HEK293 (cell line): ENCODE results near the gene GJC1.

ENCODE experiments used
- BCL11B ChIP-seq: fragments of 450-650 bp; formaldehyde crosslinking; IDR thresholded peaks from 2 replicates; pipeline ENCODE4 v1.5.1; 2016; ENCODE audit warnings: low read depth, missing biosample characterization, missing genetic modification characterization
- GLIS1 ChIP-seq: fragments of 450-650 bp; formaldehyde crosslinking; IDR thresholded peaks from 2 replicates; pipeline ENCODE4 v1.5.1; 2016; ENCODE audit warnings: missing biosample characterization, missing genetic modification characterization
- GLIS2 ChIP-seq: fragments of 450-650 bp; formaldehyde crosslinking; IDR thresholded peaks from 2 replicates; pipeline ENCODE4 v1.5.1; 2016; ENCODE audit warnings: missing biosample characterization, missing genetic modification characterization
- HOXC10 ChIP-seq: sonication (generic); formaldehyde crosslinking; IDR thresholded peaks from 2 replicates; pipeline ENCODE4 v1.8.1; 2023; ENCODE audit warnings: mild to moderate bottlenecking, missing genetic modification reagents
- KLF10 ChIP-seq: fragments of 450-650 bp; IDR thresholded peaks from 2 replicates; pipeline ENCODE4 v1.5.1; 2018; ENCODE audit warnings: missing biosample characterization, mild to moderate bottlenecking, missing genetic modification characterization
- OVOL3 ChIP-seq: fragments of 450-650 bp; formaldehyde crosslinking; IDR thresholded peaks from 2 replicates; pipeline ENCODE4 v1.5.1; 2016; ENCODE audit warnings: missing biosample characterization, missing genetic modification characterization
- SCRT2 ChIP-seq: fragments of 450-650 bp; formaldehyde crosslinking; IDR thresholded peaks from 2 replicates; pipeline ENCODE4 v1.5.1; 2016; ENCODE audit warnings: missing biosample characterization, missing genetic modification characterization
- SP2 ChIP-seq: fragments of 450-650 bp; formaldehyde crosslinking; IDR thresholded peaks from 2 replicates; pipeline ENCODE4 v1.5.1; 2016; ENCODE audit warnings: missing biosample characterization, missing genetic modification characterization
- YY2 ChIP-seq: fragments of 450-650 bp; formaldehyde crosslinking; IDR thresholded peaks from 2 replicates; pipeline ENCODE4 v1.5.1; 2016; ENCODE audit warnings: missing biosample characterization, missing genetic modification characterization
- ZBTB48 ChIP-seq: fragments of 450-650 bp; formaldehyde crosslinking; IDR thresholded peaks from 2 replicates; pipeline ENCODE4 v1.5.1; 2016; ENCODE audit warnings: missing biosample characterization, missing genetic modification characterization
- ZBTB7A ChIP-seq: fragments of 450-650 bp; formaldehyde crosslinking; IDR thresholded peaks from 2 replicates; pipeline ENCODE4 v1.5.1; 2016; ENCODE audit warnings: low read depth, missing biosample characterization, missing genetic modification characterization
- ZNF112 ChIP-seq: fragments of 450-650 bp; formaldehyde crosslinking; IDR thresholded peaks from 2 replicates; pipeline ENCODE4 v1.5.0; 2017; ENCODE audit warnings: missing biosample characterization, missing genetic modification characterization
- ZNF121 ChIP-seq: fragments of 450-650 bp; formaldehyde crosslinking; IDR thresholded peaks from 2 replicates; pipeline ENCODE4 v1.5.1; 2016; ENCODE audit warnings: missing biosample characterization, missing genetic modification characterization
- ZNF169 ChIP-seq: fragments of 450-650 bp; formaldehyde crosslinking; IDR thresholded peaks from 2 replicates; pipeline ENCODE4 v1.5.1; 2016; ENCODE audit warnings: missing biosample characterization, missing genetic modification characterization
- ZNF211 ChIP-seq: fragments of 450-650 bp; formaldehyde crosslinking; IDR thresholded peaks from 2 replicates; pipeline ENCODE4 v1.5.1; 2016; ENCODE audit warnings: low read depth, missing biosample characterization, missing genetic modification characterization
- ZNF23 ChIP-seq: fragments of 450-650 bp; formaldehyde crosslinking; IDR thresholded peaks from 2 replicates; pipeline ENCODE4 v1.5.1; 2016; ENCODE audit warnings: missing biosample characterization, missing genetic modification characterization, borderline replicate concordance
- ZNF239 ChIP-seq: fragments of 450-650 bp; formaldehyde crosslinking; IDR thresholded peaks from 2 replicates; pipeline ENCODE4 v1.5.1; 2016; ENCODE audit warnings: missing biosample characterization, missing genetic modification characterization
- ZNF248 ChIP-seq: fragments of 450-650 bp; formaldehyde crosslinking; IDR thresholded peaks from 2 replicates; pipeline ENCODE4 v1.5.1; 2017; ENCODE audit warnings: missing biosample characterization, missing genetic modification characterization
- ZNF366 ChIP-seq: fragments of 450-650 bp; formaldehyde crosslinking; conservative IDR thresholded peaks from 2 replicates; pipeline ENCODE4 v1.5.1; 2016; ENCODE audit warnings: missing biosample characterization, missing genetic modification characterization
- ZNF391 ChIP-seq: fragments of 450-650 bp; formaldehyde crosslinking; IDR thresholded peaks from 2 replicates; pipeline ENCODE4 v1.5.1; 2016; ENCODE audit warnings: low read depth, missing biosample characterization, missing genetic modification characterization, borderline replicate concordance
- ZNF394 ChIP-seq: fragments of 450-650 bp; formaldehyde crosslinking; IDR thresholded peaks from 2 replicates; pipeline ENCODE4 v1.5.1; 2016; ENCODE audit warnings: missing biosample characterization, missing genetic modification characterization, mild to moderate bottlenecking, moderate library complexity, borderline replicate concordance
- ZNF433 ChIP-seq: fragments of 450-650 bp; formaldehyde crosslinking; IDR thresholded peaks from 2 replicates; pipeline ENCODE4 v1.5.1; 2016; ENCODE audit warnings: missing biosample characterization, missing genetic modification characterization, low read depth
- ZNF449 ChIP-seq: fragments of 450-650 bp; formaldehyde crosslinking; IDR thresholded peaks from 2 replicates; pipeline ENCODE4 v1.5.1; 2017; ENCODE audit warnings: missing biosample characterization, mild to moderate bottlenecking, missing genetic modification characterization, moderate library complexity
- ZNF510 ChIP-seq: fragments of 450-650 bp; formaldehyde crosslinking; IDR thresholded peaks from 2 replicates; pipeline ENCODE4 v1.5.1; 2018; ENCODE audit warnings: mild to moderate bottlenecking, missing genetic modification characterization, missing biosample characterization; ENCODE audit not compliant: insufficient replicate concordance
- ZNF513 ChIP-seq: fragments of 450-650 bp; IDR thresholded peaks from 2 replicates; pipeline ENCODE4 v1.5.1; 2018; ENCODE audit warnings: missing biosample characterization, missing genetic modification characterization
- ZNF621 ChIP-seq: fragments of 450-650 bp; formaldehyde crosslinking; IDR thresholded peaks from 2 replicates; pipeline ENCODE4 v1.5.1; 2017; ENCODE audit warnings: missing biosample characterization, missing genetic modification characterization
- ZNF639 ChIP-seq: fragments of 450-650 bp; formaldehyde crosslinking; IDR thresholded peaks from 2 replicates; pipeline ENCODE4 v1.5.1; 2016; ENCODE audit warnings: missing biosample characterization, missing genetic modification characterization
- ZNF670 ChIP-seq: fragments of 450-650 bp; formaldehyde crosslinking; IDR thresholded peaks from 2 replicates; pipeline ENCODE4 v1.5.1; 2016; ENCODE audit warnings: missing biosample characterization, missing genetic modification characterization, low read depth
- ZNF707 ChIP-seq: fragments of 450-650 bp; formaldehyde crosslinking; IDR thresholded peaks from 2 replicates; pipeline ENCODE4 v1.5.1; 2016; ENCODE audit warnings: missing biosample characterization, missing genetic modification characterization
- ZNF747 ChIP-seq: fragments of 450-650 bp; formaldehyde crosslinking; IDR thresholded peaks from 2 replicates; pipeline ENCODE4 v1.5.1; 2016; ENCODE audit warnings: missing biosample characterization, missing genetic modification characterization
- ZNF768 ChIP-seq: fragments of 450-650 bp; formaldehyde crosslinking; IDR thresholded peaks from 2 replicates; pipeline ENCODE4 v1.5.1; 2018; ENCODE audit warnings: missing biosample characterization, mild to moderate bottlenecking, missing genetic modification characterization
- ZNF843 ChIP-seq: fragments of 450-650 bp; formaldehyde crosslinking; IDR thresholded peaks from 2 replicates; pipeline ENCODE4 v1.5.1; 2016; ENCODE audit warnings: missing biosample characterization, missing genetic modification characterization
- ZSCAN30 ChIP-seq: fragments of 450-650 bp; IDR thresholded peaks from 2 replicates; pipeline ENCODE4 v1.5.1; 2018; ENCODE audit warnings: missing biosample characterization, mild to moderate bottlenecking, missing genetic modification characterization, moderate library complexity
- ZSCAN4 ChIP-seq: fragments of 450-650 bp; formaldehyde crosslinking; IDR thresholded peaks from 2 replicates; pipeline ENCODE4 v1.5.1; 2017; ENCODE audit warnings: missing biosample characterization, missing genetic modification characterization
- ZXDB ChIP-seq: fragments of 450-650 bp; formaldehyde crosslinking; IDR thresholded peaks from 2 replicates; pipeline ENCODE4 v1.5.1; 2016; ENCODE audit warnings: missing biosample characterization, missing genetic modification characterization
- TF ChIP-seq, protein P1 (sequence below): fragments of 450-650 bp; formaldehyde crosslinking; IDR thresholded peaks from 2 replicates; pipeline ENCODE4 v1.5.1; 2016; ENCODE audit warnings: missing biosample characterization, missing genetic modification characterization

The GJC1 gene

DNA sequence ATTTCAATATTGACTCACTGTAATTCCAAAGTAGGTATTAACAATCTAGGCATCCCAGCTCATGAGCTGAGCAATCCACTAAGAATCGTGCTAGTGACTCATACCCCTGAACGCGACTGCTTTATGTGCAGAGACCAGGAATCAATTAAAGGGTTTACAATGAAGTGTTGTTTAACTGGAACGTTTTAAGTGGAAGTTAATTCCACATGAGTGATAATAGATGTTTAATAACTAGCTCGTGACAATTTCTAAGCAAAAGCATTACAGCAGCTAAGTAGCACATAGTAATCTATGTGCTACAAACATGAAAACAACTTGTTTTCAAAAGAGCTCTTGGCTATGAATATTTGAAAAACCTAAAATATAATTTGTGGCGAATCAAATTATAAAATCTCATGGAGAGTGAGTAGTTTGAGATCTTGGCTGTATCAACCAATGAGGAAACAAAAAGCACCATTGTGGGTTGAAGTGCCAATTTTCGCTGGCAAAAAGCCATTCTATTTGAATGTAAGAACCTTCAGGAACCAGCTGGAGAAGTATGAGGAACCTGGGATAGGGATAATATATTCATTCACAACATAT, 9.4 kb downstream of the GJC1 start (continued):
- TF ChIP-seq ZNF449 (tag by site-specific recombination) (no peak; the same call in 1 of the 2 replicates), ZNF211 (tag by site-specific recombination) (no peak), GLIS1 (tag by site-specific recombination) (peak; percentile 65), ZNF394 (tag by site-specific recombination) (peak; percentile 76), ZNF121 (tag by site-specific recombination) (no peak), SCRT2 (tag by site-specific recombination) (0 out of 2 replicates have a peak, but pooled peaks have one; percentile 48), ZXDB (peak; percentile 66), ZNF169 (tag by site-specific recombination) (no peak), BCL11B (tag by site-specific recombination) (peak; percentile 90), ZNF239 (tag by site-specific recombination) (no peak), OVOL3 (tag by site-specific recombination) (peak; percentile 89), ZNF433 (no peak), ZNF112 (tag by site-specific recombination) (no peak), YY2 (no peak), SP2 (tag by site-specific recombination) (no peak; the same call in 1 of the 2 replicates), ZNF843 (tag by site-specific recombination) (peak; percentile 97), ZNF670 (tag by site-specific recombination) (no peak), GLIS2 (tag by site-specific recombination) (no peak), ZNF513 (peak; percentile 16; the same call in 1 of the 2 replicates), ZNF639 (tag by site-specific recombination) (peak; percentile 97), ZNF747 (tag by site-specific recombination) (no peak), ZNF23 (no peak), ZNF510 (tag by site-specific recombination) (no peak), ZNF768 (tag by site-specific recombination) (no peak), KLF10 (tag by site-specific recombination) (peak; percentile 85), ZSCAN30 (tag by site-specific recombination) (peak; percentile 90), ZSCAN4 (tag by site-specific recombination) (peak; percentile 50; the same call in 1 of the 2 replicates), ZBTB7A (no peak), ZNF621 (tag by site-specific recombination) (no peak), ZNF248 (tag by site-specific recombination) (no peak), ZNF391 (tag by site-specific recombination) (peak; percentile 92; the same call in 1 of the 2 replicates), ZNF707 (tag by site-specific recombination) (no peak), ZBTB48 (tag by site-specific recombination) (no peak), ZNF366 (tag by site-specific recombination) (peak; percentile 95), HOXC10 (no peak)
- TF ChIP-seq, protein P1, sequence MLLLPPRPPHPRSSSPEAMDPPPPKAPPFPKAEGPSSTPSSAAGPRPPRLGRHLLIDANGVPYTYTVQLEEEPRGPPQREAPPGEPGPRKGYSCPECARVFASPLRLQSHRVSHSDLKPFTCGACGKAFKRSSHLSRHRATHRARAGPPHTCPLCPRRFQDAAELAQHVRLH (tag by site-specific recombination) = peak; percentile 83
